Colon (tissue), 2 donors: ENCODE results near the gene SPDL1.

Source experiments
- FAIRE-seq: peaks from 2 replicates; lab custom pipeline; 2012; peaks lifted over from hg19 to GRCh38; lab: Jason Lieb, UNC
- donor health status: control.
- donor health status: control.

Gene SPDL1

GRCh38 chr5:169583424-169584220, at the start of gene SPDL1:
SPDL1 (plus strand) TSS chr5:169583773; CDS start chr5:169588417, 4,644 bp downstream.
- FAIRE-seq, result peak; percentile 43

- no peak for FAIRE-seq
Observed at GRCh38 chr5:169534311-169534880, 49.2 kb upstream of the SPDL1 start.

GRCh38 chr5:169534939-169535338, 48.6 kb upstream of the SPDL1 start:
- FAIRE-seq, result no peak

GRCh38 chr5:169538944-169539343, 44.6 kb upstream of the SPDL1 start:
- no peak for FAIRE-seq

- no peak for FAIRE-seq
Observed at GRCh38 chr5:169542811-169543210, 40.8 kb upstream of the SPDL1 start.

- FAIRE-seq, result no peak
Observed at GRCh38 chr5:169544264-169544950, 39.2 kb upstream of the SPDL1 start.

- no peak for FAIRE-seq
Observed at GRCh38 chr5:169545762-169546161, 37.8 kb upstream of the SPDL1 start.

GRCh38 chr5:169546346-169546745, 37.2 kb upstream of the SPDL1 start:
- no peak for FAIRE-seq

- FAIRE-seq, result no peak
Observed at GRCh38 chr5:169547508-169547907, 36.1 kb upstream of the SPDL1 start.

- FAIRE-seq, result no peak
Observed at GRCh38 chr5:169548315-169548714, 35.3 kb upstream of the SPDL1 start.

GRCh38 chr5:169549453-169550100, 34.0 kb upstream of the SPDL1 start:
- FAIRE-seq, result no peak

- no peak for FAIRE-seq
Observed at GRCh38 chr5:169550227-169550626, 33.3 kb upstream of the SPDL1 start.

- no peak for FAIRE-seq
Observed at GRCh38 chr5:169551146-169551545, 32.4 kb upstream of the SPDL1 start.

GRCh38 chr5:169551696-169552095, 31.9 kb upstream of the SPDL1 start:
- FAIRE-seq, result no peak

GRCh38 chr5:169554251-169554650, 29.3 kb upstream of the SPDL1 start:
- no peak for FAIRE-seq

GRCh38 chr5:169557838-169558237, 25.7 kb upstream of the SPDL1 start:
- FAIRE-seq, result no peak

- no peak for FAIRE-seq
Observed at GRCh38 chr5:169561893-169562292, 21.7 kb upstream of the SPDL1 start.

- no peak for FAIRE-seq
Observed at GRCh38 chr5:169563369-169563768, 20.2 kb upstream of the SPDL1 start.

- no peak for FAIRE-seq
Observed at GRCh38 chr5:169566202-169566601, 17.4 kb upstream of the SPDL1 start.

- FAIRE-seq, result no peak
Observed at GRCh38 chr5:169567079-169567478, 16.5 kb upstream of the SPDL1 start.

- FAIRE-seq, result no peak
Observed at GRCh38 chr5:169569513-169569912, 14.1 kb upstream of the SPDL1 start.

GRCh38 chr5:169571355-169571754, 12.2 kb upstream of the SPDL1 start:
- FAIRE-seq, result no peak

- no peak for FAIRE-seq
Observed at GRCh38 chr5:169574134-169574646, 9.4 kb upstream of the SPDL1 start.
